AG04450 (cell line): ENCODE measurements around the gene GET3. TPM values are rescaled to one million over a fixed set of nuclear protein-coding genes. Genes with fewer than 3 reads are reported as not detected.
"Not testable (repeated sequence)": the region's sequence is repeated elsewhere in the genome, so short reads cannot be mapped to it uniquely, and the experiment has no call there.

Experiments used
- CTCF ChIA-PET: fragments of 300-600, 350-600 bp; formaldehyde crosslinking; extraction: SDS; loops from one replicate; lab custom pipeline; 2022; ENCODE audit warnings: antibody characterized with exemption, inconsistent platforms; lab: Charles Lee
- POLR2A ChIA-PET: fragments of 350-600 bp; formaldehyde crosslinking; extraction: SDS; loops from one replicate; lab custom pipeline; 2021; ENCODE audit warnings: antibody characterized with exemption, inconsistent platforms; lab: Yijun Ruan, JAX
- DNase-seq: peaks from one replicate; pipeline ENCODE4 v3.0.0-alpha.2; 2011; ENCODE audit warnings: low read depth, low spot score
- H3K27ac ChIP-seq: one replicate; pipeline ENCODE4 v1.5.1; 2012; ENCODE audit warnings: low read depth, low read length, control low read depth
- H3K27me3 ChIP-seq: one replicate; pipeline ENCODE4 v1.6.0; 2012; ENCODE audit warnings: low read length; ENCODE audit not compliant: control insufficient read depth, insufficient read depth
- H3K4me3 ChIP-seq: 2 replicates; pipeline ENCODE4 v1.5.1; 2011; ENCODE audit warnings: mild to moderate bottlenecking, low read depth, low read length, control low read depth
- H3K9me3 ChIP-seq: 2 replicates; pipeline ENCODE4 v1.5.1; 2012; ENCODE audit warnings: low read length; ENCODE audit not compliant: control insufficient read depth, insufficient read depth
- CTCF ChIP-seq: IDR thresholded peaks from 2 replicates; pipeline ENCODE4 v1.5.1; 2011; ENCODE audit warnings: low read depth, low read length, control low read depth, inconsistent platforms
- polyA plus RNA-seq: library from polyadenylated mRNA; depleted of rRNA; stranded (reverse); fragments of >200 nt; gene quantifications from 2 replicates; pipeline ENCODE4 v1.2.3, GENCODE V29; 2011

GET3 gene
- polyA plus RNA-seq, 1 experiment = 114 TPM

GRCh38 chr19:12696366-12697335 lies 40.6 kb upstream of the GET3 start, which contains the start of gene FBXW9:
Gene FBXW9, minus strand, starts transcription at chr19:12696631. Its CDS starts 50 bp downstream, at chr19:12696581.
- peak within 1 kb of the TSS; percentile 96 for H3K4me3 ChIP-seq
- POLR2A ChIA-PET = interaction anchor here (0.5 to 2.1 kb wide), 10 partner anchors 15 to 770 kb away, joined by 3 to 14 read pairs (median 5); partner anchors contain the start of genes DHPS and GET3
- CTCF ChIA-PET = interaction anchor here (0.6 to 1.1 kb wide), 6 partner anchors 25 to 1763 kb away, joined by 3 to 8 read pairs (median 5); no protein-coding TSS in a partner anchor

GRCh38 chr19:12697425-12697824 lies 39.9 kb upstream of the GET3 start:
- POLR2A ChIA-PET = interaction anchor here (0.7 to 2.1 kb wide), 2 partner anchors 16 to 769 kb away, joined by 8 to 9 read pairs; partner anchors contain the start of gene DHPS
- H3K27ac ChIP-seq, H3K27me3 ChIP-seq, H3K9me3 ChIP-seq, H3K4me3 ChIP-seq, DNase-seq: not testable (repeated sequence)
- CTCF ChIA-PET = interaction anchor here (0.6 to 0.7 kb wide), 2 partner anchors 25 to 1764 kb away, joined by 3 to 5 read pairs; no protein-coding TSS in a partner anchor

More at GRCh38 chr19:12696366-12697335, 40.6 kb upstream of the GET3 start, which contains the start of gene FBXW9:
- peak; percentile 88 for DNase-seq
- Histone ChIP-seq H3K27ac (peak within 1 kb of the TSS; percentile 75), H3K27me3 (no peaks in the 10 kb centered on the region), H3K9me3 (no peaks in the 10 kb centered on the region; the same call in 1 of the 2 replicates)
- TF ChIP-seq CTCF = no peak

- H3K9me3 ChIP-seq = no peaks in the 10 kb centered on the region; the same call in 1 of the 2 replicates
- no peak overlapping the region for H3K27ac ChIP-seq
- no peak overlapping the region for H3K4me3 ChIP-seq
- no peak for DNase-seq
- TF ChIP-seq CTCF = no peak
- ChIA-PET CTCF (no interaction called here), POLR2A (no interaction called here)
- H3K27me3 ChIP-seq = no peaks in the 10 kb centered on the region
Measured at GRCh38 chr19:12698138-12698537, 39.2 kb upstream of the GET3 start.

GRCh38 chr19:12701596-12702282 lies 35.6 kb upstream of the GET3 start:
- Histone ChIP-seq H3K27ac (no peak overlapping the region), H3K9me3 (no peaks in the 10 kb centered on the region; the same call in 1 of the 2 replicates), H3K4me3 (no peak overlapping the region), H3K27me3 (no peaks in the 10 kb centered on the region)
- TF ChIP-seq CTCF = no peak
- no peak for DNase-seq
- CTCF ChIA-PET = no interaction called here
- POLR2A ChIA-PET = no interaction called here

GRCh38 chr19:12703046-12703445 lies 34.3 kb upstream of the GET3 start:
- no peak overlapping the region for H3K4me3 ChIP-seq
- DNase-seq = no peak
- ChIA-PET POLR2A (no interaction called here), CTCF (no interaction called here)
- H3K9me3 ChIP-seq = no peaks in the 10 kb centered on the region; the same call in 1 of the 2 replicates
- H3K27me3 ChIP-seq = no peaks in the 10 kb centered on the region
- no peak overlapping the region for H3K27ac ChIP-seq
- no peak for TF ChIP-seq CTCF
